ENCODE data around the gene TNRC18.

TNRC18 gene

GRCh38 chr7:5303591-5304505 lies 119.8 kb downstream of the TNRC18 start:
- no peak for DNase-seq (ENCODE audit: low read depth)
- in situ Hi-C loops (cut with HindIII; ENCODE audit: low sequenced_read_pairs) = no loop called here
- H3K4me3 ChIP-seq (ENCODE audit: low read depth, low read length) = no peak overlapping the region
- no peak for TF ChIP-seq CTCF (IDR thresholded peaks at IDR 0.05; ENCODE audit: low read depth, low read length, missing control alignments)

- TF ChIP-seq CTCF (IDR thresholded peaks at IDR 0.05; ENCODE audit: low read depth, low read length, missing control alignments) = no peak
- no peak for DNase-seq (ENCODE audit: low read depth)
- in situ Hi-C loops (cut with HindIII; ENCODE audit: low sequenced_read_pairs) = no loop called here
- no peak overlapping the region for H3K4me3 ChIP-seq (ENCODE audit: low read depth, low read length)
These were observed 120.6 kb downstream of the TNRC18 start for GRCh38 chr7:5303061-5303460.

- no peak for TF ChIP-seq CTCF (IDR thresholded peaks at IDR 0.05; ENCODE audit: low read depth, low read length, missing control alignments)
- H3K4me3 ChIP-seq (ENCODE audit: low read depth, low read length) = no peak overlapping the region
- DNase-seq (ENCODE audit: low read depth) = no peak
- in situ Hi-C loops (cut with HindIII; ENCODE audit: low sequenced_read_pairs) = no loop called here
These were observed 121.1 kb downstream of the TNRC18 start for GRCh38 chr7:5302577-5302976.

- no peak for TF ChIP-seq CTCF (IDR thresholded peaks at IDR 0.05; ENCODE audit: low read depth, low read length, missing control alignments)
- no peak for DNase-seq (ENCODE audit: low read depth)
- in situ Hi-C loops (cut with HindIII; ENCODE audit: low sequenced_read_pairs) = no loop called here
- no peak overlapping the region for H3K4me3 ChIP-seq (ENCODE audit: low read depth, low read length)
These were observed 123.3 kb downstream of the TNRC18 start for GRCh38 chr7:5300366-5300765.

- in situ Hi-C loops (cut with HindIII; ENCODE audit: low sequenced_read_pairs) = no loop called here
- DNase-seq (ENCODE audit: low read depth) = no peak
- no peak for TF ChIP-seq CTCF (IDR thresholded peaks at IDR 0.05; ENCODE audit: low read depth, low read length, missing control alignments)
- no peak overlapping the region for H3K4me3 ChIP-seq (ENCODE audit: low read depth, low read length)
These were observed 126.9 kb downstream of the TNRC18 start for GRCh38 chr7:5296611-5297226.

GRCh38 chr7:5296015-5296610 lies 127.5 kb downstream of the TNRC18 start:
- in situ Hi-C loops (cut with HindIII; ENCODE audit: low sequenced_read_pairs) = no loop called here
- H3K4me3 ChIP-seq (ENCODE audit: low read depth, low read length) = no peak overlapping the region
- DNase-seq (ENCODE audit: low read depth) = no peak
- no peak for TF ChIP-seq CTCF (IDR thresholded peaks at IDR 0.05; ENCODE audit: low read depth, low read length, missing control alignments)
